ENCODE measurements around the gene LECT2.

- no peak for TF ChIP-seq ZNF274 (IDR thresholded peaks at IDR 0.05; ENCODE audit: low read depth, low read length)
- no peak for TF ChIP-seq SUZ12 (IDR thresholded peaks at IDR 0.05; ENCODE audit: extremely low read depth, insufficient read depth, insufficient read length)
These were observed 23.4 kb upstream of the LECT2 start for GRCh38 chr5:135978212-135978631.

All from NT2/D1 (cell line).